Measurements from ENCODE around the gene TBCEL.

DNA sequence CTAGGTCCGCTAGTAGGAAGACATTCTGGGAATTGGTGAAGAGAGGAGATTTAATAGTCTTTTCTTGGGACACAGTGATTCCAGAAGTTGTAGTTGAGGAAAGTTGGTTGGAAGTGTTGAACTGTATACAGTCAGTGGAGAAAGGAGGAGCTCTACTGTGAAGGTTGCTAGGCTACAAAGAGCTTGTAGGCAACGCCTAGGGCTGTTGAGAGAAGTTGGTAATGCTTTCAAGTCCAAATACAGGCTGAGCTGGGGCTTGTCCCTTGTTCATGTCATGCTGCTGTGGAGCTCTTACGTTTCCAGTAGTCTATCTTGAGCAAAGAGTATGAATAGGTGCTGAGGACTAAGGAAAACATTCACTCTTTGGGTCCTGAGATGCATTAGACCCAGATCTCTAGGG lies 1.1 kb downstream of the TBCEL start:
- TF ChIP-seq, protein P1, sequence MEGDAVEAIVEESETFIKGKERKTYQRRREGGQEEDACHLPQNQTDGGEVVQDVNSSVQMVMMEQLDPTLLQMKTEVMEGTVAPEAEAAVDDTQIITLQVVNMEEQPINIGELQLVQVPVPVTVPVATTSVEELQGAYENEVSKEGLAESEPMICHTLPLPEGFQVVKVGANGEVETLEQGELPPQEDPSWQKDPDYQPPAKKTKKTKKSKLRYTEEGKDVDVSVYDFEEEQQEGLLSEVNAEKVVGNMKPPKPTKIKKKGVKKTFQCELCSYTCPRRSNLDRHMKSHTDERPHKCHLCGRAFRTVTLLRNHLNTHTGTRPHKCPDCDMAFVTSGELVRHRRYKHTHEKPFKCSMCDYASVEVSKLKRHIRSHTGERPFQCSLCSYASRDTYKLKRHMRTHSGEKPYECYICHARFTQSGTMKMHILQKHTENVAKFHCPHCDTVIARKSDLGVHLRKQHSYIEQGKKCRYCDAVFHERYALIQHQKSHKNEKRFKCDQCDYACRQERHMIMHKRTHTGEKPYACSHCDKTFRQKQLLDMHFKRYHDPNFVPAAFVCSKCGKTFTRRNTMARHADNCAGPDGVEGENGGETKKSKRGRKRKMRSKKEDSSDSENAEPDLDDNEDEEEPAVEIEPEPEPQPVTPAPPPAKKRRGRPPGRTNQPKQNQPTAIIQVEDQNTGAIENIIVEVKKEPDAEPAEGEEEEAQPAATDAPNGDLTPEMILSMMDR (IDR thresholded peaks at IDR 0.05; ENCODE audit: extremely low read depth in 1 of 2, insufficient read depth in 1 of 2, low read depth in 1 of 2, low read length in 2 of 2) = no peak
- TF ChIP-seq EZH2 (IDR thresholded peaks at IDR 0.05; ENCODE audit: borderline replicate concordance, low read depth, low read length, severe bottlenecking) (no peak), FOS (IDR thresholded peaks at IDR 0.05; ENCODE audit: borderline replicate concordance, insufficient read depth, low read length) (no peak), POLR2A (IDR thresholded peaks at IDR 0.05; ENCODE audit: low read depth, low read length) (no peak), JUN (IDR thresholded peaks at IDR 0.05; ENCODE audit: borderline replicate concordance, insufficient read depth, insufficient read length, low read depth) (no peak), POLR2AphosphoS5 (IDR thresholded peaks at IDR 0.05; ENCODE audit: insufficient read depth, low read depth, low read length) (no peak), MYC (IDR thresholded peaks at IDR 0.05; ENCODE audit: low read depth, low read length) (no peak), GATA2 (IDR thresholded peaks at IDR 0.05; ENCODE audit: insufficient read depth, insufficient read length, low read depth, low read length) (no peak)
- TF ChIP-seq, protein P2, sequence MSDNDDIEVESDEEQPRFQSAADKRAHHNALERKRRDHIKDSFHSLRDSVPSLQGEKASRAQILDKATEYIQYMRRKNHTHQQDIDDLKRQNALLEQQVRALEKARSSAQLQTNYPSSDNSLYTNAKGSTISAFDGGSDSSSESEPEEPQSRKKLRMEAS (IDR thresholded peaks at IDR 0.05; ENCODE audit: insufficient read depth, insufficient read length) = no peak

Data from endothelial cell of umbilical vein (primary cell).